ENCODE data around the gene MYL11. TPM values are rescaled to one million over a fixed set of nuclear protein-coding genes. Genes with fewer than 3 reads are reported as not detected.

MYL11 gene
- total RNA-seq, 2 experiments from 2014 or later = not detected

Other genes starting within 250 kb of the MYL11 start
- gene CORO1A, start 191.2 kb upstream of the MYL11 start, total RNA-seq = 1,000 to 10,000 TPM; 1,809 to 1,847 TPM
- 100 to 1,000 TPM; 136 to 141 TPM for gene BOLA2B, start 181.1 kb upstream of the MYL11 start, total RNA-seq
- 10 to 100 TPM; 54.1 to 95.0 TPM for gene SLX1A, start 180.9 kb upstream of the MYL11 start, total RNA-seq
- gene SULT1A3, start 175.5 kb upstream of the MYL11 start, total RNA-seq = 10 to 100 TPM; 37.5 to 38.1 TPM
- 10 to 100 TPM in 1 of 2 experiments, 1 to 10 TPM in 1; 9.0 to 11.4 TPM for gene NPIPB13, start 126.3 kb upstream of the MYL11 start, total RNA-seq
- gene CD2BP2, start 19.5 kb upstream of the MYL11 start, total RNA-seq = 10 to 100 TPM; 51.8 to 65.0 TPM
- gene TBC1D10B, start 4.3 kb upstream of the MYL11 start, total RNA-seq = 10 to 100 TPM; 63.9 to 69.9 TPM
- gene SEPTIN1, start 7.8 kb downstream of the MYL11 start, total RNA-seq = 100 to 1,000 TPM; 383 to 413 TPM
- gene ZNF48, start 20.6 kb downstream of the MYL11 start, total RNA-seq = 10 to 100 TPM; 13.7 to 13.9 TPM
- 1 to 10 TPM; 3.4 to 3.7 TPM for gene ZNF771, start 32.8 kb downstream of the MYL11 start, total RNA-seq
- 10 to 100 TPM; 48.4 to 51.4 TPM for gene DCTPP1, start 55.2 kb downstream of the MYL11 start, total RNA-seq
- 10 to 100 TPM; 52.2 to 58.9 TPM for gene SEPHS2, start 71.1 kb downstream of the MYL11 start, total RNA-seq
- 100 to 1,000 TPM; 521 to 598 TPM for gene ITGAL, start 97.9 kb downstream of the MYL11 start, total RNA-seq
- gene ZNF768, start 151.8 kb downstream of the MYL11 start, total RNA-seq = 1 to 10 TPM; 1.9 to 2.6 TPM
- gene ZNF747, start 160.1 kb downstream of the MYL11 start, total RNA-seq = 10 to 100 TPM; 10.4 to 11.8 TPM
- gene ZNF764, start 183.6 kb downstream of the MYL11 start, total RNA-seq = 10 to 100 TPM; 17.5 to 18.2 TPM
- gene ZNF688, start 196.9 kb downstream of the MYL11 start, total RNA-seq = 10 to 100 TPM; 13.3 to 13.8 TPM
- gene ZNF785, start 210.9 kb downstream of the MYL11 start, total RNA-seq = 10 to 100 TPM; 17.0 to 18.3 TPM
- 10 to 100 TPM; 12.8 to 13.8 TPM for gene ZNF689, start 235.6 kb downstream of the MYL11 start, total RNA-seq

Data from activated CD4-positive, alpha-beta T cell treated with anti-CD3 and anti-CD28 coated beads, Interleukin-2, amount 10 ng/mL, durations not matched to agents 7 days and 5 days (primary cell).